Thyroid gland (tissue), 4 donors: ENCODE measurements around the gene KCNJ5. TPM values are rescaled to one million over a fixed set of nuclear protein-coding genes. Genes with fewer than 3 reads are reported as not detected.

Source experiments
- DNase-seq, 2 donors: peaks; one replicate each; pipeline ENCODE4 v3.0.0-alpha.2; 2019
- H3K27ac ChIP-seq, 3 donors: fragments of 200-600 bp; sonication (generic); 1 replicate in 2 of 3; 2 replicates in 1 of 3; pipeline ENCODE4 v1.5.1; 2016 to 2019; ENCODE audit warnings: mild to moderate bottlenecking in 1 of 3, moderate library complexity in 1 of 3
- H3K27me3 ChIP-seq: fragments of 200-600 bp; sonication (generic); one replicate; pipeline ENCODE4 v1.5.1; 2019
- H3K36me3 ChIP-seq, 2 donors: fragments of 200-600 bp; sonication (generic); one replicate each; pipeline ENCODE4 v1.5.1; 2016 to 2019
- H3K4me1 ChIP-seq, 2 donors: fragments of 200-600 bp; sonication (generic); one replicate each; pipeline ENCODE4 v1.5.1; 2017 to 2019
- H3K4me3 ChIP-seq, 3 donors: fragments of 200-600 bp; sonication (generic); replicated peaks in 1 of 3; 1 replicate in 2 of 3; 2 replicates in 1 of 3; pipeline ENCODE4 v1.5.1; 2016; ENCODE audit warnings: mild to moderate bottlenecking in 1 of 3
- H3K9me3 ChIP-seq: fragments of 200-600 bp; sonication (generic); one replicate; pipeline ENCODE4 v1.5.1; 2017
- POLR2A ChIP-seq, 2 donors: fragments of 450-650 bp; IDR thresholded peaks; one replicate each; pipeline ENCODE4 v1.6.1; 2017; ENCODE audit warnings: antibody characterized with exemption in 2 of 2, mild to moderate bottlenecking in 2 of 2, moderate library complexity in 1 of 2
- WGBS, 2 donors: methylation state at CpG; one replicate each; pipeline ENCODE4 v1.1.5; 2017; 5-methylcytosine and 5-hydroxymethylcytosine counted together
- intact Hi-C: fragments of 100-400 bp; cut with DNase I; formaldehyde crosslinking; loops from one replicate; pipeline ENCODE4 v1.15.1; 2023
- total RNA-seq, 4 donors: library from RNA; depleted of rRNA; stranded (reverse); fragments of >200 nt; gene quantifications; one replicate each; pipeline ENCODE4 v1.2.3, GENCODE V29; 2016
- TF ChIP-seq, protein P1 (sequence below), 6 experiments: fragments of 200-600 bp in 3 of 6; fragments of 450-650 bp in 3 of 6; sonication (generic) in 3 of 6; IDR thresholded peaks; one replicate each; pipeline ENCODE4 v1.5.1; 2016 to 2019; ENCODE audit warnings: antibody characterized with exemption in 6 of 6, mild to moderate bottlenecking in 2 of 6, inconsistent platforms in 1 of 6, moderate library complexity in 1 of 6

Gene KCNJ5
- total RNA-seq, 4 donors from 2014 or later = 0.40 to 2.7 (median 1.2) TPM

DNA sequence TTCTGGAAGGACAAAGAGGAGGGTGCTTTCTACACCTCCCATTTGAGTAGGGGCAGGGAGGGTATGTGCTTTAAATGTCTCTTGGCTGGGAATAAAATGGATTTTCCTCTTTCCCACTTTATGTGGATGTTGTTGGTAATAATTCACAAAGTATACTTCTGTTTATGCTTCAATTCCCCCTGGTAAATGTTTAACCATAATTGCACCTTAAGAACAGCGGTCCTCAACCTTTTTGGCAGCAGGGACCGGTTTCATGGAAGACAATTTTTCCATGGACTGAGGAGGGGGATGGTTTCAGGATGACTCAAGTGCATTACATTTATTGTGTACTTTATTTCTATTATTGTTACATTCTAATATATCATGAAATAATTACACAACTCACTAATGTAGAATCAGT lies 55.5 kb downstream of the KCNJ5 start:
- no peak overlapping the region for H3K27ac ChIP-seq
- no peaks in the 10 kb centered on the region for H3K27me3 ChIP-seq
- no peak for DNase-seq
- 93 to 97% methylated on average over 2 of the region's 2 CpGs for WGBS, 2 donors
- peaks cover 0 to 5% of the 10 kb centered on the region in 2 donors for H3K4me1 ChIP-seq
- TF ChIP-seq, protein P1, sequence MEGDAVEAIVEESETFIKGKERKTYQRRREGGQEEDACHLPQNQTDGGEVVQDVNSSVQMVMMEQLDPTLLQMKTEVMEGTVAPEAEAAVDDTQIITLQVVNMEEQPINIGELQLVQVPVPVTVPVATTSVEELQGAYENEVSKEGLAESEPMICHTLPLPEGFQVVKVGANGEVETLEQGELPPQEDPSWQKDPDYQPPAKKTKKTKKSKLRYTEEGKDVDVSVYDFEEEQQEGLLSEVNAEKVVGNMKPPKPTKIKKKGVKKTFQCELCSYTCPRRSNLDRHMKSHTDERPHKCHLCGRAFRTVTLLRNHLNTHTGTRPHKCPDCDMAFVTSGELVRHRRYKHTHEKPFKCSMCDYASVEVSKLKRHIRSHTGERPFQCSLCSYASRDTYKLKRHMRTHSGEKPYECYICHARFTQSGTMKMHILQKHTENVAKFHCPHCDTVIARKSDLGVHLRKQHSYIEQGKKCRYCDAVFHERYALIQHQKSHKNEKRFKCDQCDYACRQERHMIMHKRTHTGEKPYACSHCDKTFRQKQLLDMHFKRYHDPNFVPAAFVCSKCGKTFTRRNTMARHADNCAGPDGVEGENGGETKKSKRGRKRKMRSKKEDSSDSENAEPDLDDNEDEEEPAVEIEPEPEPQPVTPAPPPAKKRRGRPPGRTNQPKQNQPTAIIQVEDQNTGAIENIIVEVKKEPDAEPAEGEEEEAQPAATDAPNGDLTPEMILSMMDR (IDR thresholded peaks at IDR 0.05) = no peak
- no peak for TF ChIP-seq POLR2A (IDR thresholded peaks at IDR 0.05)
- intact Hi-C loops = no loop called here
- no peak overlapping the region for H3K4me3 ChIP-seq
- H3K9me3 ChIP-seq = no peaks in the 10 kb centered on the region
- H3K36me3 ChIP-seq = no peaks in the 10 kb centered on the region

- H3K9me3 ChIP-seq = no peaks in the 10 kb centered on the region
- peaks cover 0 to 5% of the 10 kb centered on the region in 2 donors for H3K4me1 ChIP-seq
- TF ChIP-seq, protein P1 (IDR thresholded peaks at IDR 0.05) = no peak
- no peak overlapping the region for H3K27ac ChIP-seq
- no peaks in the 10 kb centered on the region for H3K36me3 ChIP-seq
- DNase-seq = no peak
- H3K27me3 ChIP-seq = no peaks in the 10 kb centered on the region
- intact Hi-C loops = no loop called here
- WGBS, 2 donors = 80 to 90% methylated on average over 2 of the region's 2 CpGs
- no peak overlapping the region for H3K4me3 ChIP-seq
These were observed 56.6 kb downstream of the KCNJ5 start for GRCh38 chr11:128947773-128948172.

- no peak for TF ChIP-seq POLR2A (IDR thresholded peaks at IDR 0.05)
- TF ChIP-seq, protein P1 (IDR thresholded peaks at IDR 0.05) = no peak
- H3K4me3 ChIP-seq = no peak overlapping the region
- WGBS, 2 donors = 73 to 88% methylated on average over 3 of the region's 3 CpGs
- intact Hi-C loops = no loop called here
- H3K27me3 ChIP-seq = no peaks in the 10 kb centered on the region
- no peaks in the 10 kb centered on the region for H3K4me1 ChIP-seq
- no peak for DNase-seq
- H3K9me3 ChIP-seq = no peaks in the 10 kb centered on the region
- H3K27ac ChIP-seq = no peak overlapping the region
- no peaks in the 10 kb centered on the region for H3K36me3 ChIP-seq
These were observed 57.4 kb downstream of the KCNJ5 start for GRCh38 chr11:128948583-128948982.

DNA sequence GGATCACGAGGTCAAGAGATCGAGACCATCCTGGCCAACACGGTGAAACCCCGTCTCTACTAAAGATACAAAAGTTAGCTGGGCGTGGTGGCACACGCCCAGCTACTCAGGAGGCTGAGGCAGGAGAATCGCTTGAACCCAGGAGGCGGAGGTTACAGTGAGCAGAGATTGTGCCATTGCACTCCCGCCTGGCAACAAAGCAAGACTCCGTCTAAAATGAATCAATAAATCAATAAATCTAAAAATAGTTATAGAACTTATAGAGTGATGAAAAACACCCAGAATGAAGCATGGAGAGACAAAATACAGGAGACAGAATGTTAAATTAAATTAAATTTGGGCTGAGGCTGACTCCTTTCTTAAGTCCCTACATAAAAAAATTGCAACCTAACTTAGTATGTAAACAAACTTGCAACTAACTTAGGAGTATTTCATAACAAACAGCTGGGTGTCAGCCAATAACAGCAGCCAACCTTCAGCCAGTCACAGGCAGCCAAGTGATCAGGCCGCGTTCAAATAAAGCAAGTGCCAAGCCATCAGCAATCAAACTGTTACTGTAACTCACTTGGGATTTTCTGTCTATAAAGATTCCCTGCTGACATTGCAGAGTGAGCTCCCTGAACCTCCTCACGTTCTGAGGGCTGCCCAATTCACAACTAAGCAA lies 58.8 kb downstream of the KCNJ5 start:
- Histone ChIP-seq H3K4me3 (no peak overlapping the region), H3K36me3 (no peaks in the 10 kb centered on the region), H3K27ac (no peak overlapping the region), H3K9me3 (no peaks in the 10 kb centered on the region), H3K4me1 (no peaks in the 10 kb centered on the region), H3K27me3 (no peaks in the 10 kb centered on the region)
- no peak for DNase-seq
- TF ChIP-seq, protein P1 (IDR thresholded peaks at IDR 0.05) = no peak
- no peak for TF ChIP-seq POLR2A (IDR thresholded peaks at IDR 0.05)
- intact Hi-C loops = no loop called here
- WGBS, 2 donors = 77 to 84% methylated on average over 13 of the region's 13 CpGs

DNA sequence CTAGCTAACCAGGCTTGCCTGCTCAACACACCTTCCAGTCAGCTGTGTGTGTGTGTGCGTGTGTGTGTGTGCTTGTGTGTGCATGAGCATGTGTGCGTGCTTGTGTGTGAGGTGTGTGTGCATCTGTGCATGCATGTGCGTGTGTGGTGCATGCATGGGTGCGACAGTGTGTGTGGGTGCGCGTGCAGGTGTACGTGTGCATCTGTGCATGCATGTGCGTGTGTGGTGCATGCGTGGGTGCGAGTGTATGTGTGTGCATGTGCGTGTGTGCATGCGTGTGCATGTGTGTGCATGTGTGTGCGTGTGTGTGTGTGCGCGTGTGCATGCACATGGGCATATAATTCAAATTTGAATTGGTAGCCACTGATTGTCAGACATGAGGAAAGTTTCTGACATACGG lies 62.0 kb downstream of the KCNJ5 start:
- 94% methylated on average over 16 of the region's 16 CpGs for WGBS, 2 donors
- Histone ChIP-seq H3K4me3 (no peak overlapping the region), H3K4me1 (no peaks in the 10 kb centered on the region), H3K27ac (no peak overlapping the region), H3K36me3 (no peaks in the 10 kb centered on the region), H3K27me3 (no peaks in the 10 kb centered on the region), H3K9me3 (no peaks in the 10 kb centered on the region)
- TF ChIP-seq, protein P1 (IDR thresholded peaks at IDR 0.05) = no peak
- no peak for TF ChIP-seq POLR2A (IDR thresholded peaks at IDR 0.05)
- DNase-seq = no peak
- intact Hi-C loops = loop anchor here (2.0 kb wide), 1 partner anchor 66 kb away; no protein-coding TSS in a partner anchor
